ENCODE measurements around the gene CADPS2. TPM values are rescaled to one million over a fixed set of nuclear protein-coding genes. Genes with fewer than 3 reads are reported as not detected.

Gene CADPS2
- total and polyA plus RNA-seq, 2 donors (not counting 3 experiments of a cell fraction or from before 2014, with no cell fraction given), result 9.5 to 22.6 TPM

DNA sequence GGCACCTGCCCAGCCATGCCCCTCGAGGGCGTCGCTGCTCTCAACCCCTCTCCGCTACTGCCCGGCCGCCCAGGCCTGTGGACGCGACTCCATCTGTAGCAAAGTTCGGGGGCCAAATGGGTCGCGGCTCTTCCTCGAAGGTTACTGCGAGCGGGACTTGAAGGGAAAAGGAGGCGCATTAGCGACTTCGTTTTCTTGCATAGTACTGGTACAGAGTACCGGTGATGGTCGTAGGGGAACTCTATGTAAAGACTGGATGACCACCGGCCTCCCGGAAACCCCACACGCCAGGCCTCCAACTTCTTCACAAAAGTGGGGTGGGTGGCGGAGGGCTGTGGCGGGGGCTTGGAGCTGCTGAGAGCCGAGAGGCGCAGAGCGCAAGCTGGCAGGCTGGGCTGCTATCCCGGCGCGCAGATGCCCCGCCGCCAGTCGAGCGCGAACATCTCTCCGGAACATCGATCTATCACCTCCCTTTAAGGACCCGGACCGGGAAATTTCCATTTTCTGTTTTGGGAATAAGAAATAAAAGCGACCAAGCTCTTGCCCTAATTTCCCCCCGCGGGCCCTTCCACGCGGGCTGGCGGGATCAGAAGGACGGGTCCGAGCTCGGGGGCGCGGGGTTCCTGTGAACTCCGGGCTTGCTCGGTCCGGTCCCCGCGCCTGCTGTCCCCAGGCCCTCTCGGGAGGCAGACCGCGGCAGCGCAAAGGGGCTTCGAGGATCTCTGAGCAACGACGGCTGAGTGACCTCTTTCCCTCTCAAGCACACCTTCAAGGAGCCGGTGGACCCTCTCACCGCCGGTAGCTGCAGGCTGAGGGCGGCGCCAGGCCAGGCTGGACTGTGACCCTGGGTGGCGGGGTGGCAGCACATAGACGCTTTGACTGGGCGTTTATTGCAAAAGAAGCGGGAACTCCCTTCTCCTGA, 569.5 kb downstream of the CADPS2 start:
- Histone ChIP-seq H3K36me3 (ENCODE audit: control insufficient read depth in 2 of 2, extremely low read depth in 1 of 2, insufficient read depth in 2 of 2, low read length in 2 of 2) (no peaks in the 10 kb centered on the region), H3K4me3 (replicated peaks in 1 of 3; ENCODE audit: insufficient read depth in 1 of 3, low read depth in 1 of 3, low read length in 3 of 3) (no peak overlapping the region), H3K27me3 (ENCODE audit: control insufficient read depth in 2 of 2, insufficient read depth in 2 of 2, low read length in 2 of 2) (peaks cover 46 to 63% of the 10 kb centered on the region in 2 experiments), H3K4me2 (ENCODE audit: insufficient read depth, low read length) (peak overlapping the region; percentile 42), H3K79me2 (ENCODE audit: control insufficient read depth, insufficient read depth, low read length) (no peaks in the 10 kb centered on the region), H3K9ac (replicated peaks; ENCODE audit: extremely low read depth, insufficient read depth, low read length) (no peak overlapping the region), H3K27ac (ENCODE audit: insufficient read depth, low read depth, low read length) (no peak overlapping the region), H3K9me1 (replicated peaks; ENCODE audit: control insufficient read depth, extremely low read depth, insufficient read depth, low read length) (no peaks in the 10 kb centered on the region), H3K4me1 (ENCODE audit: control insufficient read depth, extremely low read depth, insufficient read depth, low read length) (peaks cover 11% of the 10 kb centered on the region), H4K20me1 (replicated peaks; ENCODE audit: control insufficient read depth, extremely low read depth, insufficient read depth, low read length) (no peaks in the 10 kb centered on the region), H2AFZ (ENCODE audit: low read depth, low read length) (no peak overlapping the region), H3K9me3 (replicated peaks; ENCODE audit: control insufficient read depth, insufficient read depth, low read length) (no peaks in the 10 kb centered on the region)
- intact Hi-C loops (cut with micrococcal nuclease), result no loop called here
- TF ChIP-seq POLR2A (IDR thresholded peaks at IDR 0.05; ENCODE audit: low read depth, low read length) (no peak), EZH2 (IDR thresholded peaks at IDR 0.05; ENCODE audit: borderline replicate concordance, low read depth, low read length, severe bottlenecking) (peak; percentile 82)
- dilution Hi-C loops (cut with MboI; ENCODE audit: extremely low pct_ligation_motif_present, low sequenced_read_pairs), result no loop called here
- ChIA-PET CTCF (interaction anchor here (1.1 to 1.8 kb wide), 3 partner anchors 10 to 216 kb away, joined by 3 to 5 read pairs (median 4); no protein-coding TSS in a partner anchor), POLR2A (no interaction called here)
- no TSS peak for BruUV-seq (replicated peaks)
- FAIRE-seq (no peak), DNase-seq (ENCODE audit: low read depth, low spot score) (no peak)

DNA sequence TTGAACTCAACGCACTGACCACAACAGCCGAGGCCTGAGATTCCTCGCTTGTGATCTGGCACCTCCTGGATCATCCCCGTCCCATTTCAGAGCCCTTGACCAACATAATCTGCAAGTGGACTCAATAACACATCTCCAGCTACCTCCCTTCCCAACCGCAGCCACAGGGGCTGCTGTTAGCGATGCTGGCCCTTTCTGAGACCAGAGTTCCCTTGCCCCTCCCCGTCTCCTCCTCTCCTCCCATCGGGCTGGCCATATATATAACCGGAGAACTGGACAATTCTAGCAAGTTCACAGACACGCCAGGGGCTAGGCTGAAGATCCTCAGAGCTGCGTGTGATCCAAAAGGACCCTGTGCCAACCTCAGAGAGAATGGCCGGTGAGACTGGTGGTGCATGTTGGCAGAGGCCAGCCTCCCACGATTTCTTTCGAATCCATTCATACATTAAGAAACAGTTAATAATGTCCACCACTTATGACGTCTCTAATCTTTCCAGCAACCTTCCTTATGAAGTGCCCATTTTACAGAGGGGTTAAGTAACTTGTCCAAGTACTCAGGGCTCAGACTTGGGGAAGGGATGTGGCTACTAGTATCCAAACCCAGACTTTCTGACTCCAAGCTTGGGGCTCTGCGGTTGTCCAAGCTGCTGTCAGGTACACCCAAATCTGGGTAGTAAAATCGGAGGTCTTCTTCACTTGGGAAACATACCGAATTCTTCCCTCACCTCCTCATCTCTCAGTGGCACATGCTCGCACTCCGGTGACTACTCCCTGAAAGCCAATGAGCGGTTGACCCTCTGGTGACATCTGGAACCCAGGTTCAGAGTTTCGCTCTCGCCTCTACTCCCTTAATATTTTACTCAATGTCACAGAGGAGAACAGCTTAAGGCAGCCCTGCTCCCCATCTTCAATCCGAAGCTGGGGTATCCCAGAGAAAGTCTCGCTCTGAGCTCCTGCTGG, 570.5 kb downstream of the CADPS2 start:
- CTCF ChIA-PET, result interaction anchor here (1.0 kb wide), 1 partner anchor 10 kb away, joined by 3 read pairs; no protein-coding TSS in a partner anchor
- TF ChIP-seq EZH2 (IDR thresholded peaks at IDR 0.05; ENCODE audit: borderline replicate concordance, low read depth, low read length, severe bottlenecking) (no peak), POLR2A (IDR thresholded peaks at IDR 0.05; ENCODE audit: low read depth, low read length) (no peak), POLR2AphosphoS5 (IDR thresholded peaks at IDR 0.05; ENCODE audit: insufficient read depth, low read depth, low read length) (no peak), FOS (IDR thresholded peaks at IDR 0.05; ENCODE audit: borderline replicate concordance, insufficient read depth, low read length) (no peak), JUN (IDR thresholded peaks at IDR 0.05; ENCODE audit: borderline replicate concordance, insufficient read depth, insufficient read length, low read depth) (no peak), GATA2 (IDR thresholded peaks at IDR 0.05; ENCODE audit: insufficient read depth, insufficient read length, low read depth, low read length) (no peak), MYC (IDR thresholded peaks at IDR 0.05; ENCODE audit: low read depth, low read length) (no peak)
- TF ChIP-seq, protein P1, sequence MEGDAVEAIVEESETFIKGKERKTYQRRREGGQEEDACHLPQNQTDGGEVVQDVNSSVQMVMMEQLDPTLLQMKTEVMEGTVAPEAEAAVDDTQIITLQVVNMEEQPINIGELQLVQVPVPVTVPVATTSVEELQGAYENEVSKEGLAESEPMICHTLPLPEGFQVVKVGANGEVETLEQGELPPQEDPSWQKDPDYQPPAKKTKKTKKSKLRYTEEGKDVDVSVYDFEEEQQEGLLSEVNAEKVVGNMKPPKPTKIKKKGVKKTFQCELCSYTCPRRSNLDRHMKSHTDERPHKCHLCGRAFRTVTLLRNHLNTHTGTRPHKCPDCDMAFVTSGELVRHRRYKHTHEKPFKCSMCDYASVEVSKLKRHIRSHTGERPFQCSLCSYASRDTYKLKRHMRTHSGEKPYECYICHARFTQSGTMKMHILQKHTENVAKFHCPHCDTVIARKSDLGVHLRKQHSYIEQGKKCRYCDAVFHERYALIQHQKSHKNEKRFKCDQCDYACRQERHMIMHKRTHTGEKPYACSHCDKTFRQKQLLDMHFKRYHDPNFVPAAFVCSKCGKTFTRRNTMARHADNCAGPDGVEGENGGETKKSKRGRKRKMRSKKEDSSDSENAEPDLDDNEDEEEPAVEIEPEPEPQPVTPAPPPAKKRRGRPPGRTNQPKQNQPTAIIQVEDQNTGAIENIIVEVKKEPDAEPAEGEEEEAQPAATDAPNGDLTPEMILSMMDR (IDR thresholded peaks at IDR 0.05; ENCODE audit: extremely low read depth in 1 of 2, insufficient read depth in 1 of 2, low read depth in 1 of 2, low read length in 2 of 2), result no peak
- TF ChIP-seq, protein P2, sequence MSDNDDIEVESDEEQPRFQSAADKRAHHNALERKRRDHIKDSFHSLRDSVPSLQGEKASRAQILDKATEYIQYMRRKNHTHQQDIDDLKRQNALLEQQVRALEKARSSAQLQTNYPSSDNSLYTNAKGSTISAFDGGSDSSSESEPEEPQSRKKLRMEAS (IDR thresholded peaks at IDR 0.05; ENCODE audit: insufficient read depth, insufficient read length), result no peak
- no peaks in the 10 kb centered on the region for H3K79me2 ChIP-seq (ENCODE audit: control insufficient read depth, insufficient read depth, low read length)
- dilution Hi-C loops (cut with MboI; ENCODE audit: extremely low pct_ligation_motif_present, low sequenced_read_pairs) (no loop called here), intact Hi-C loops (cut with micrococcal nuclease) (no loop called here)
- no peak for FAIRE-seq
- peaks cover 55 to 72% of the 10 kb centered on the region in 2 experiments for H3K27me3 ChIP-seq (ENCODE audit: control insufficient read depth in 2 of 2, insufficient read depth in 2 of 2, low read length in 2 of 2)
- no peaks in the 10 kb centered on the region for H3K9me1 ChIP-seq (replicated peaks; ENCODE audit: control insufficient read depth, extremely low read depth, insufficient read depth, low read length)
- DNase-seq (ENCODE audit: low read depth, low spot score), result no peak
- no peaks in the 10 kb centered on the region for H3K9me3 ChIP-seq (replicated peaks; ENCODE audit: control insufficient read depth, insufficient read depth, low read length)
- H3K4me3 ChIP-seq (replicated peaks in 1 of 3; ENCODE audit: insufficient read depth in 1 of 3, low read depth in 1 of 3, low read length in 3 of 3), result no peak overlapping the region
- peak overlapping the region; percentile 42 for H3K4me2 ChIP-seq (ENCODE audit: insufficient read depth, low read length)
- no peak overlapping the region for H2AFZ ChIP-seq (ENCODE audit: low read depth, low read length)
- H3K36me3 ChIP-seq (ENCODE audit: control insufficient read depth in 2 of 2, extremely low read depth in 1 of 2, insufficient read depth in 2 of 2, low read length in 2 of 2), result no peaks in the 10 kb centered on the region
- POLR2A ChIA-PET, result no interaction called here
- H3K4me1 ChIP-seq (ENCODE audit: control insufficient read depth, extremely low read depth, insufficient read depth, low read length), result peaks cover 14% of the 10 kb centered on the region
- BruUV-seq (replicated peaks), result no TSS peak
- no peak overlapping the region for H3K9ac ChIP-seq (replicated peaks; ENCODE audit: extremely low read depth, insufficient read depth, low read length)
- no peaks in the 10 kb centered on the region for H4K20me1 ChIP-seq (replicated peaks; ENCODE audit: control insufficient read depth, extremely low read depth, insufficient read depth, low read length)
- H3K27ac ChIP-seq (ENCODE audit: insufficient read depth, low read depth, low read length), result no peak overlapping the region
